ENCODE results near the gene PEX3.
A peak's percentile ranks its signal among the peaks of the same experiment; 100 is the strongest.

The PEX3 gene

GRCh38 chr6:143516690-143517446 is 66.3 kb downstream of the PEX3 start:
- peak in 1 of 2 experiments; percentile 60 for DNase-seq (ENCODE audit: low read depth in 1 of 2, low spot score in 1 of 2)
- TF ChIP-seq GABPA (IDR thresholded peaks at IDR 0.05; ENCODE audit: low read depth) (no peak), CTCF (IDR thresholded peaks at IDR 0.05; ENCODE audit: insufficient read depth, low read length) (no peak), SPI1 (IDR thresholded peaks at IDR 0.05; ENCODE audit: borderline replicate concordance, low read depth) (peak; percentile 71), REST (IDR thresholded peaks at IDR 0.05; ENCODE audit: insufficient replicate concordance, low read depth) (no peak), POLR2AphosphoS5 (IDR thresholded peaks at IDR 0.05; ENCODE audit: low read depth) (no peak)
- Histone ChIP-seq H3K27ac (replicated peaks) (no peak overlapping the region), H3K27me3 (ENCODE audit: insufficient read depth, poor library complexity, severe bottlenecking) (no peaks in the 10 kb centered on the region), H3K4me3 (replicated peaks; ENCODE audit: insufficient read depth, low read length) (no peak overlapping the region)

DNA sequence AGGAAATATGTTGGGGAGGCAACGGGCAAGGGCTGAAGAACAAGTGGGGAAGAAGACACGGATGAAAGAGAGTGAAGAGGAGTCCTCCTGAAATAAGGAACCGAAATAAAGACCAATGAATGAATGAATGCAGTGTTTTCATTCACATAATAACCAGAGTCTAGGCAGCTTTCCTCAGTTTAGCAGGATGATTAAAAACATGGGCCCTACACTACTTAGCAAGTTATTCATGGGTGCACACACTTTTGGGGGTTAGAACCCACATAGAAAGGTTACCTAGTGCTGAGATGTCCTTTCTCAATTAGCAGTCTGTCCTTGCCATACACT is 66.8 kb downstream of the PEX3 start:
- no peak overlapping the region for H3K27ac ChIP-seq (replicated peaks)
- TF ChIP-seq SPI1 (IDR thresholded peaks at IDR 0.05; ENCODE audit: borderline replicate concordance, low read depth) (no peak), GABPA (IDR thresholded peaks at IDR 0.05; ENCODE audit: low read depth) (no peak), CTCF (IDR thresholded peaks at IDR 0.05; ENCODE audit: insufficient read depth, low read length) (no peak), POLR2AphosphoS5 (IDR thresholded peaks at IDR 0.05; ENCODE audit: low read depth) (no peak), REST (IDR thresholded peaks at IDR 0.05; ENCODE audit: insufficient replicate concordance, low read depth) (no peak)
- no peaks in the 10 kb centered on the region for H3K27me3 ChIP-seq (ENCODE audit: insufficient read depth, poor library complexity, severe bottlenecking)
- no peak for DNase-seq (ENCODE audit: low read depth in 1 of 2, low spot score in 1 of 2)
- no peak overlapping the region for H3K4me3 ChIP-seq (replicated peaks; ENCODE audit: insufficient read depth, low read length)

GRCh38 chr6:143522039-143522600 is 71.5 kb downstream of the PEX3 start:
- Histone ChIP-seq H3K27me3 (ENCODE audit: insufficient read depth, poor library complexity, severe bottlenecking) (no peaks in the 10 kb centered on the region), H3K4me3 (replicated peaks; ENCODE audit: insufficient read depth, low read length) (no peak overlapping the region), H3K27ac (replicated peaks) (no peak overlapping the region)
- DNase-seq (ENCODE audit: low read depth in 1 of 2, low spot score in 1 of 2) = no peak
- TF ChIP-seq CTCF (IDR thresholded peaks at IDR 0.05; ENCODE audit: insufficient read depth, low read length) = no peak
- TF ChIP-seq GABPA (IDR thresholded peaks at IDR 0.05; ENCODE audit: low read depth) = no peak

Measured in HL-60 (cell line).